ENCODE results near the gene XRCC5.

- TF ChIP-seq ZBTB6 (tag by site-specific recombination; IDR thresholded peaks at IDR 0.05) = no peak
- TF ChIP-seq CTCF (tag by site-specific recombination; IDR thresholded peaks at IDR 0.05) = no peak
- no peak for TF ChIP-seq ZNF23 (tag by site-specific recombination; IDR thresholded peaks at IDR 0.05; ENCODE audit: borderline replicate concordance)
- no peak for TF ChIP-seq ZNF37A (tag by site-specific recombination; IDR thresholded peaks at IDR 0.05)
- TF ChIP-seq ZNF274 (IDR thresholded peaks at IDR 0.05; ENCODE audit: low read length) = no peak
- no peak for TF ChIP-seq ZNF274 (tag by site-specific recombination; IDR thresholded peaks at IDR 0.05; ENCODE audit: borderline replicate concordance)
- TF ChIP-seq ZNF221 (tag by site-specific recombination; IDR thresholded peaks at IDR 0.05; ENCODE audit: borderline replicate concordance) = no peak
- no peak for TF ChIP-seq ZNF311 (tag by site-specific recombination; IDR thresholded peaks at IDR 0.05; ENCODE audit: borderline replicate concordance)
Measured at GRCh38 chr2:216205486-216205885, 96.3 kb downstream of the XRCC5 start.

Data from HEK293 (cell line).